ENCODE data around the gene PSAT1. TPM values are rescaled to one million over a fixed set of nuclear protein-coding genes. Genes with fewer than 3 reads are reported as not detected.

Gene PSAT1
- total RNA-seq, 1 experiment from 2014 or later = 215 TPM

DNA sequence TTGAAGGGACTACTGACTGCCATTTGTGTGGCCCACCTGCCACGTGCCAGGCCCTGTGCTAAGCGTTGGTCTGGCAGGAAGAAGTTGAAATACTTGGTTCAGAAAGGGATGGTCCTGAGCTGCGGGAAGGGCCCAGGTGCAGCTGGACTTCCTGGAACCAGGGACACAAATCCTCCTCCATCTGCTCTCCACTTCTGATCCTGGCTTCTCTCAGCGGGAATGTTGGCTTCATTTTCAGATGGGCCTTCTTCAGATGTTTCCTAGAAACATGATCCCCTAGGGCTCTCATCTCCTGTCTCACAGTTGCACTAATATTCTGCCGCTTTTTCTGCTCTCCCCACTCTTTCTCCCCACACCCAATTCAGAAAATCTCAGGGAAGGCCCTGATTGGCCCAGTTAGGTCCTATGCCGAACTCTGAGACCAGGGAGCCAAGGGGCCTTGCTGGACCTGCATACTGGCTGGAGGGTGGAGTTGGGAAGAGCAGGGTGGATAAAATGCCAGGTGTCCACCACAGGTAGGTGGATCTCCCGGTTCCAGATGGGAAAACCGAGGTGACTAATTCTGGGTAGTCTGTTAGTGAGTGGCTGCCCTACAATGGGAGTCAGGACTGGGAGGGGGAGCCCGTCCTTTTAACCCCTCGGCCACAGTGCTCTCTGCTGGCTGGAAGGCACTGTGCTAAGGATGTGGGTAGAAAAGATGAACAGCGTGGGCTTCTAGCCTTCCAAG is 19.4 kb downstream of the PSAT1 start:
- no peak overlapping the region for H3K4me2 ChIP-seq (ENCODE audit: insufficient read depth, insufficient read length, low read length)
- Mint-ChIP-seq H3K4me1 (peaks cover 0 to 6% of the 10 kb centered on the region in 2 experiments; a peak in 1 of 4 replicates), H3K27ac (peak overlapping the region; percentile 59 to 77 (median 73); a peak in 5 of 7 replicates), H3K9me3 (no peaks in the 10 kb centered on the region), H3K27me3 (ENCODE audit: low read depth) (no peaks in the 10 kb centered on the region), H3K4me3 (no peak overlapping the region; a peak in 1 of 5 replicates), H3K36me3 (ENCODE audit: insufficient read depth in 1 of 3, low read depth in 3 of 3) (peaks cover 76 to 92% (median 81%) of the 10 kb centered on the region in 3 experiments)
- no peaks in the 10 kb centered on the region for H3K79me1 ChIP-seq (ENCODE audit: insufficient read depth, low read depth, low read length, poor library complexity, severe bottlenecking)
- no peaks in the 10 kb centered on the region for H3K23me2 ChIP-seq (ENCODE audit: insufficient read length, low read depth, low read length, poor library complexity, severe bottlenecking)
- H4K20me1 ChIP-seq (ENCODE audit: control insufficient read depth, insufficient read depth, insufficient read length) = no peaks in the 10 kb centered on the region
- no peak overlapping the region for H2BK15ac ChIP-seq (ENCODE audit: low read depth, low read length)
- H3K27me3 ChIP-seq (ENCODE audit: insufficient read depth, low read length) = no peaks in the 10 kb centered on the region
- no peak overlapping the region for H3K14ac ChIP-seq (ENCODE audit: insufficient read depth, low read length)
- H3T11ph ChIP-seq (ENCODE audit: low read length) = no peak overlapping the region
- H2AFZ ChIP-seq (ENCODE audit: low read length) = no peak overlapping the region
- no peak overlapping the region for H3K4ac ChIP-seq (ENCODE audit: low read depth, low read length)
- no peak overlapping the region for H2BK5ac ChIP-seq (ENCODE audit: insufficient read length, low read length)
- H3K56ac ChIP-seq (ENCODE audit: insufficient read length, low read depth, low read length) = no peak overlapping the region
- no peak overlapping the region for H2BK120ac ChIP-seq (ENCODE audit: low read depth, low read length, poor library complexity, severe bottlenecking)
- no peak overlapping the region for H2AK5ac ChIP-seq (ENCODE audit: insufficient read length, low read length)
- WGBS (ENCODE audit: extremely low coverage, insufficient read length, low lambda C conversion rate) = no CpG with 5 or more reads among the region's 11 CpGs
- no peaks in the 10 kb centered on the region for H3K79me2 ChIP-seq (ENCODE audit: insufficient read depth, low read length)
- no peak overlapping the region for H3K18ac ChIP-seq (ENCODE audit: insufficient read length, low read depth, low read length)
- H3K9ac ChIP-seq (ENCODE audit: extremely low read depth, insufficient read length, low read length) = no peak overlapping the region
- no peak overlapping the region for H3K27ac ChIP-seq (ENCODE audit: insufficient read length, low read depth, low read length)
- H3K23ac ChIP-seq (ENCODE audit: insufficient read length, low read depth, low read length) = no peak overlapping the region
- no peak overlapping the region for H4K91ac ChIP-seq (ENCODE audit: insufficient read length, low read depth, low read length)
- H2BK12ac ChIP-seq (ENCODE audit: insufficient read length, low read depth, low read length) = no peak overlapping the region
- H4K8ac ChIP-seq (replicated peaks; ENCODE audit: insufficient read length, low read depth, low read length) = no peak overlapping the region
- TF ChIP-seq, protein P1, sequence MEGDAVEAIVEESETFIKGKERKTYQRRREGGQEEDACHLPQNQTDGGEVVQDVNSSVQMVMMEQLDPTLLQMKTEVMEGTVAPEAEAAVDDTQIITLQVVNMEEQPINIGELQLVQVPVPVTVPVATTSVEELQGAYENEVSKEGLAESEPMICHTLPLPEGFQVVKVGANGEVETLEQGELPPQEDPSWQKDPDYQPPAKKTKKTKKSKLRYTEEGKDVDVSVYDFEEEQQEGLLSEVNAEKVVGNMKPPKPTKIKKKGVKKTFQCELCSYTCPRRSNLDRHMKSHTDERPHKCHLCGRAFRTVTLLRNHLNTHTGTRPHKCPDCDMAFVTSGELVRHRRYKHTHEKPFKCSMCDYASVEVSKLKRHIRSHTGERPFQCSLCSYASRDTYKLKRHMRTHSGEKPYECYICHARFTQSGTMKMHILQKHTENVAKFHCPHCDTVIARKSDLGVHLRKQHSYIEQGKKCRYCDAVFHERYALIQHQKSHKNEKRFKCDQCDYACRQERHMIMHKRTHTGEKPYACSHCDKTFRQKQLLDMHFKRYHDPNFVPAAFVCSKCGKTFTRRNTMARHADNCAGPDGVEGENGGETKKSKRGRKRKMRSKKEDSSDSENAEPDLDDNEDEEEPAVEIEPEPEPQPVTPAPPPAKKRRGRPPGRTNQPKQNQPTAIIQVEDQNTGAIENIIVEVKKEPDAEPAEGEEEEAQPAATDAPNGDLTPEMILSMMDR (conservative IDR thresholded peaks at IDR 0.05) = no peak
- H2BK20ac ChIP-seq (ENCODE audit: low read depth, low read length, poor library complexity, severe bottlenecking) = no peak overlapping the region
- H3K9me3 ChIP-seq (ENCODE audit: control insufficient read depth, low read depth, low read length) = no peaks in the 10 kb centered on the region
- H3K4me1 ChIP-seq (ENCODE audit: insufficient read depth, low read length) = no peaks in the 10 kb centered on the region
- DNase-seq = no peak
- no peak overlapping the region for H4K5ac ChIP-seq (ENCODE audit: insufficient read length, low read depth, low read length)
